Endothelial cell of umbilical vein (primary cell): ENCODE results near the gene GET4. TPM values are rescaled to one million over a fixed set of nuclear protein-coding genes. Genes with fewer than 3 reads are reported as not detected.

Experiments used
- BruUV-seq: library from RNA; stranded (reverse); fragments of 400-500 nt; replicated peaks from 2 replicates; lab custom pipeline; 2021; lab: Mats Ljungman, UMichigan
- CTCF ChIA-PET: fragments of 300-600, 350-600 bp; sonication (Branson Sonifier 250); formaldehyde crosslinking; loops from one replicate; lab custom pipeline; 2021; ENCODE audit warnings: antibody characterized with exemption, inconsistent platforms; lab: Charles Lee
- POLR2A ChIA-PET: fragments of 300-600, 350-600 bp; sonication (Branson Sonifier 250); formaldehyde crosslinking; loops from one replicate; lab custom pipeline; 2021; ENCODE audit warnings: antibody characterized with exemption, inconsistent platforms; lab: Charles Lee
- DNase-seq: peaks from one replicate; pipeline ENCODE4 v3.0.0-alpha.2; 2011; ENCODE audit warnings: low read depth, low spot score
- FAIRE-seq: peaks from 2 replicates; lab custom pipeline; 2011; peaks lifted over from hg19 to GRCh38; lab: Jason Lieb, UNC
- H2AFZ ChIP-seq: 2 replicates; pipeline ENCODE4 v1.6.0; 2012; ENCODE audit warnings: low read depth, low read length, control low read depth, inconsistent platforms
- H3K27ac ChIP-seq: 2 replicates; pipeline ENCODE4 v1.5.1; 2011; ENCODE audit warnings: low read depth, mild to moderate bottlenecking, control low read depth, low read length, moderate library complexity; ENCODE audit not compliant: insufficient read depth
- H3K27me3 ChIP-seq, 2 experiments: 2 replicates each; pipeline versions ENCODE4 v1.6.0 to v1.6.1; 2011; ENCODE audit warnings: low read length in 2 of 2, mixed read lengths in 1 of 2; ENCODE audit not compliant: control insufficient read depth in 2 of 2, insufficient read depth in 2 of 2
- H3K36me3 ChIP-seq, 2 experiments: 2 replicates in 1 of 2; 3 replicates in 1 of 2; pipeline ENCODE4 v1.5.1; 2011; ENCODE audit warnings: low read length in 2 of 2, mild to moderate bottlenecking in 1 of 2, moderate library complexity in 1 of 2; ENCODE audit not compliant: control insufficient read depth in 2 of 2, insufficient read depth in 2 of 2; ENCODE audit errors: extremely low read depth in 1 of 2
- H3K4me1 ChIP-seq: 3 replicates; pipeline ENCODE4 v1.5.1; 2011; ENCODE audit warnings: mild to moderate bottlenecking, low read length; ENCODE audit not compliant: control insufficient read depth, insufficient read depth; ENCODE audit errors: extremely low read depth
- H3K4me2 ChIP-seq: 2 replicates; pipeline ENCODE4 v1.6.1; 2011; ENCODE audit warnings: low read length, control low read depth, mixed read lengths; ENCODE audit not compliant: insufficient read depth
- H3K4me3 ChIP-seq, 3 experiments: fragments of 200-600 bp in 1 of 3; sonication (generic), shearing (Covaris generic) in 1 of 3; replicated peaks in 1 of 3; 2 replicates each; pipeline ENCODE4 v1.5.1; 2011 to 2016; ENCODE audit warnings: control low read depth in 3 of 3, low read length in 3 of 3, mild to moderate bottlenecking in 2 of 3, inconsistent platforms in 1 of 3, low read depth in 1 of 3, moderate library complexity in 1 of 3; ENCODE audit not compliant: insufficient read depth in 1 of 3
- H3K79me2 ChIP-seq: 2 replicates; pipeline ENCODE4 v1.6.0; 2012; ENCODE audit warnings: low read length, inconsistent platforms; ENCODE audit not compliant: control insufficient read depth, insufficient read depth
- H3K9ac ChIP-seq: replicated peaks from 2 replicates; pipeline ENCODE3; 2011; ENCODE audit warnings: low read length, control low read depth; ENCODE audit not compliant: insufficient read depth; ENCODE audit errors: extremely low read depth
- H3K9me1 ChIP-seq: replicated peaks from 3 replicates; pipeline ENCODE4 v1.6.0; 2011; ENCODE audit warnings: mild to moderate bottlenecking, low read length; ENCODE audit not compliant: control insufficient read depth, insufficient read depth; ENCODE audit errors: extremely low read depth
- H3K9me3 ChIP-seq: replicated peaks from 2 replicates; pipeline ENCODE4 v1.5.1; 2012; ENCODE audit warnings: low read length, inconsistent platforms; ENCODE audit not compliant: control insufficient read depth, insufficient read depth
- H4K20me1 ChIP-seq: replicated peaks from 2 replicates; pipeline ENCODE3; 2011; ENCODE audit warnings: mild to moderate bottlenecking, low read length; ENCODE audit not compliant: control insufficient read depth, insufficient read depth; ENCODE audit errors: extremely low read depth
- EZH2 ChIP-seq: IDR thresholded peaks from 2 replicates; pipeline ENCODE4 v1.6.1; 2012; ENCODE audit warnings: borderline replicate concordance, low read depth, mild to moderate bottlenecking, moderate library complexity, low read length, inconsistent platforms; ENCODE audit not compliant: severe bottlenecking
- FOS ChIP-seq: IDR thresholded peaks from 2 replicates; pipeline ENCODE4 v1.6.1; 2011; ENCODE audit warnings: mild to moderate bottlenecking, low read length, moderate library complexity, borderline replicate concordance; ENCODE audit not compliant: insufficient read depth
- GATA2 ChIP-seq: IDR thresholded peaks from 2 replicates; pipeline ENCODE4 v1.7.0; 2011; ENCODE audit warnings: low read depth, mild to moderate bottlenecking, moderate library complexity, mixed read lengths, low read length; ENCODE audit not compliant: insufficient read length, insufficient read depth
- JUN ChIP-seq: IDR thresholded peaks from 2 replicates; pipeline ENCODE4 v1.6.1; 2011; ENCODE audit warnings: borderline replicate concordance, low read depth; ENCODE audit not compliant: insufficient read length, insufficient read depth
- MYC ChIP-seq: IDR thresholded peaks from one replicate; pipeline ENCODE4 v1.6.1; 2011; ENCODE audit warnings: mild to moderate bottlenecking, low read depth, low read length
- POLR2A ChIP-seq: IDR thresholded peaks from 2 replicates; pipeline ENCODE4 v1.6.1; 2012; ENCODE audit warnings: low read depth, mild to moderate bottlenecking, control low read depth, low read length
- POLR2AphosphoS5 ChIP-seq: IDR thresholded peaks from 2 replicates; pipeline ENCODE4 v1.6.1; 2012; ENCODE audit warnings: low read depth, mild to moderate bottlenecking, control low read depth, low read length, moderate library complexity; ENCODE audit not compliant: insufficient read depth
- dilution Hi-C: fragments of 300-500 bp; cut with MboI; formaldehyde crosslinking; loops from one replicate; pipeline ENCODE4 v1.15.0; 2019; ENCODE audit warnings: low sequenced_read_pairs; ENCODE audit not compliant: extremely low pct_ligation_motif_present
- intact Hi-C: fragments of 100-400 bp; cut with micrococcal nuclease; formaldehyde crosslinking; loops from one replicate; pipeline ENCODE4 v1.10.0; 2022
- polyA plus RNA-seq, 4 experiments: library from polyadenylated mRNA; depleted of rRNA in 3 of 4; stranded (reverse) in 3 of 4; unstranded in 1 of 4; fragments of >200 nt; gene quantifications; 2 replicates each; pipeline versions ENCODE4 v1.2.1 to v1.2.3, GENCODE V29; 2011 to 2012; ENCODE audit warnings: missing spikeins in 1 of 4
- total RNA-seq: library from RNA; stranded (reverse); gene quantifications from 2 replicates; pipeline ENCODE4 v1.2.3, GENCODE V29; 2021
- TF ChIP-seq, protein P1 (sequence below): IDR thresholded peaks from 2 replicates; pipeline ENCODE4 v1.6.1; 2011; ENCODE audit not compliant: insufficient read depth, insufficient read length
- TF ChIP-seq, protein P2 (sequence below), 2 donors: IDR thresholded peaks; 1 replicate in 1 of 2; 2 replicates in 1 of 2; pipeline ENCODE4 v1.5.1; 2011; ENCODE audit warnings: low read length in 2 of 2, mild to moderate bottlenecking in 2 of 2, moderate library complexity in 2 of 2, control low read depth in 1 of 2, inconsistent platforms in 1 of 2, low read depth in 1 of 2; ENCODE audit not compliant: insufficient read depth in 1 of 2; ENCODE audit errors: extremely low read depth in 1 of 2

The GET4 gene
- total and polyA plus RNA-seq, 2 donors (not counting 3 experiments of a cell fraction or from before 2014, with no cell fraction given), result 48.4 to 58.1 TPM

GRCh38 chr7:938546-939185 is 62.3 kb downstream of the GET4 start:
- ChIA-PET CTCF (no interaction called here), POLR2A (no interaction called here)

More at GRCh38 chr7:938546-939185, 62.3 kb downstream of the GET4 start:
- Histone ChIP-seq H3K4me3 (no peak overlapping the region), H2AFZ (no peak overlapping the region), H3K9ac (no peak overlapping the region), H3K36me3 (no peaks in the 10 kb centered on the region), H3K4me2 (no peak overlapping the region), H3K9me3 (no peaks in the 10 kb centered on the region), H3K27me3 (peaks cover 0 to 13% of the 10 kb centered on the region in 2 experiments), H3K4me1 (no peaks in the 10 kb centered on the region), H3K79me2 (no peaks in the 10 kb centered on the region), H3K9me1 (no peaks in the 10 kb centered on the region), H4K20me1 (no peaks in the 10 kb centered on the region), H3K27ac (no peak overlapping the region)
- FAIRE-seq (no peak), DNase-seq (no peak)
- BruUV-seq, result no TSS peak
- dilution Hi-C loops (no loop called here), intact Hi-C loops (no loop called here)
- TF ChIP-seq EZH2, result no peak
- TF ChIP-seq, protein P1, sequence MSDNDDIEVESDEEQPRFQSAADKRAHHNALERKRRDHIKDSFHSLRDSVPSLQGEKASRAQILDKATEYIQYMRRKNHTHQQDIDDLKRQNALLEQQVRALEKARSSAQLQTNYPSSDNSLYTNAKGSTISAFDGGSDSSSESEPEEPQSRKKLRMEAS, result no peak
- no peak for TF ChIP-seq MYC
- TF ChIP-seq, protein P2, sequence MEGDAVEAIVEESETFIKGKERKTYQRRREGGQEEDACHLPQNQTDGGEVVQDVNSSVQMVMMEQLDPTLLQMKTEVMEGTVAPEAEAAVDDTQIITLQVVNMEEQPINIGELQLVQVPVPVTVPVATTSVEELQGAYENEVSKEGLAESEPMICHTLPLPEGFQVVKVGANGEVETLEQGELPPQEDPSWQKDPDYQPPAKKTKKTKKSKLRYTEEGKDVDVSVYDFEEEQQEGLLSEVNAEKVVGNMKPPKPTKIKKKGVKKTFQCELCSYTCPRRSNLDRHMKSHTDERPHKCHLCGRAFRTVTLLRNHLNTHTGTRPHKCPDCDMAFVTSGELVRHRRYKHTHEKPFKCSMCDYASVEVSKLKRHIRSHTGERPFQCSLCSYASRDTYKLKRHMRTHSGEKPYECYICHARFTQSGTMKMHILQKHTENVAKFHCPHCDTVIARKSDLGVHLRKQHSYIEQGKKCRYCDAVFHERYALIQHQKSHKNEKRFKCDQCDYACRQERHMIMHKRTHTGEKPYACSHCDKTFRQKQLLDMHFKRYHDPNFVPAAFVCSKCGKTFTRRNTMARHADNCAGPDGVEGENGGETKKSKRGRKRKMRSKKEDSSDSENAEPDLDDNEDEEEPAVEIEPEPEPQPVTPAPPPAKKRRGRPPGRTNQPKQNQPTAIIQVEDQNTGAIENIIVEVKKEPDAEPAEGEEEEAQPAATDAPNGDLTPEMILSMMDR (IDR thresholded peaks at IDR 0.05; ENCODE audit: extremely low read depth in 1 of 2, insufficient read depth in 1 of 2, low read depth in 1 of 2, low read length in 2 of 2), result no peak
- TF ChIP-seq FOS, result no peak
- TF ChIP-seq GATA2, result no peak
- no peak for TF ChIP-seq JUN
- TF ChIP-seq POLR2A, result no peak
- TF ChIP-seq POLR2AphosphoS5, result no peak
